WTC11 (cell line): ENCODE measurements around the gene VTI1A. TPM values are rescaled to one million over a fixed set of nuclear protein-coding genes. Genes with fewer than 3 reads are reported as not detected.

Source experiments
- ATAC-seq: fragments of 200-7000 bp; cut with Tn5 transposase; 2 replicates; pipeline ENCODE4 v1.10.0; 2021; ENCODE audit warnings: mild to moderate bottlenecking, moderate library complexity
- CTCF ChIA-PET: fragments of 300-600 bp; sonication (Branson Sonifier 250); formaldehyde crosslinking; loops from one replicate; lab custom pipeline; 2021; ENCODE audit warnings: antibody characterized with exemption; lab: Charles Lee
- POLR2A ChIA-PET: fragments of 350-600 bp; sonication (Branson Sonifier 250); formaldehyde crosslinking; loops from one replicate; lab custom pipeline; 2021; ENCODE audit warnings: antibody characterized with exemption; lab: Charles Lee
- DNase-seq: peaks from one replicate; pipeline ENCODE4 v3.0.0; 2021; ENCODE audit warnings: low spot score
- H3K27ac Mint-ChIP-seq: 2 replicates; pipeline ENCODE4 v1.8.0; 2021; ENCODE audit warnings: mixed read lengths
- H3K27me3 Mint-ChIP-seq: 2 replicates; pipeline ENCODE4 v1.8.0; 2021; ENCODE audit warnings: low read depth, mild to moderate bottlenecking, moderate library complexity, mixed read lengths
- H3K36me3 Mint-ChIP-seq: 2 replicates; pipeline ENCODE4 v1.8.0; 2021; ENCODE audit warnings: mixed read lengths
- H3K4me1 Mint-ChIP-seq: 2 replicates; pipeline ENCODE4 v1.8.0; 2022; ENCODE audit warnings: mixed read lengths
- H3K4me3 Mint-ChIP-seq: 2 replicates; pipeline ENCODE4 v1.8.0; 2021; ENCODE audit warnings: mild to moderate bottlenecking, moderate library complexity, mixed read lengths
- H3K9me3 Mint-ChIP-seq: 2 replicates; pipeline ENCODE4 v1.8.0; 2021; ENCODE audit warnings: mixed read lengths
- ATF2 ChIP-seq: sonication (generic); formaldehyde crosslinking; IDR thresholded peaks from 2 replicates; pipeline ENCODE4 v1.8.1; 2022; ENCODE audit warnings: low read depth, missing genetic modification reagents, borderline replicate concordance
- IRF1 ChIP-seq: sonication (generic); formaldehyde crosslinking; IDR thresholded peaks from 2 replicates; pipeline ENCODE4 v1.8.0; 2023; ENCODE audit warnings: missing genetic modification reagents
- IRF2 ChIP-seq: sonication (generic); formaldehyde crosslinking; IDR thresholded peaks from 2 replicates; pipeline ENCODE4 v1.8.0; 2022; ENCODE audit warnings: low read depth, missing genetic modification reagents, borderline replicate concordance
- MXD4 ChIP-seq: fragments of 250-450 bp; sonication (Bioruptor Pico); IDR thresholded peaks from 2 replicates; pipeline ENCODE4 v1.8.0; 2021; ENCODE audit warnings: mild to moderate bottlenecking, moderate library complexity, borderline replicate concordance
- TEAD4 ChIP-seq: sonication (generic); formaldehyde crosslinking; IDR thresholded peaks from 2 replicates; pipeline ENCODE4 v1.8.0; 2022; ENCODE audit warnings: mild to moderate bottlenecking, missing genetic modification reagents
- USF1 ChIP-seq: sonication (generic); formaldehyde crosslinking; IDR thresholded peaks from 2 replicates; pipeline ENCODE4 v1.8.0; 2022; ENCODE audit warnings: mild to moderate bottlenecking, missing genetic modification reagents
- ZNF425 ChIP-seq: fragments of 250-450 bp; sonication (Bioruptor Pico); conservative IDR thresholded peaks from 2 replicates; pipeline ENCODE4 v1.9.0; 2021; ENCODE audit warnings: mild to moderate bottlenecking
- ZSCAN18 ChIP-seq: fragments of 250-450 bp; sonication (Bioruptor Pico); IDR thresholded peaks from 2 replicates; pipeline ENCODE4 v2.1.2; 2022; ENCODE audit warnings: mild to moderate bottlenecking, moderate library complexity
- total RNA-seq: library from RNA; stranded (reverse); gene quantifications from 3 replicates; pipeline ENCODE4 v1.2.3, GENCODE V29; 2021
- TF ChIP-seq, protein P1 (sequence below): sonication (generic); formaldehyde crosslinking; IDR thresholded peaks from 2 replicates; pipeline ENCODE4 v1.8.1; 2023; ENCODE audit warnings: mild to moderate bottlenecking, moderate library complexity, missing genetic modification reagents
- TF ChIP-seq, protein P2 (sequence below): sonication (generic); formaldehyde crosslinking; IDR thresholded peaks from 2 replicates; pipeline ENCODE4 v1.8.1; 2022; ENCODE audit warnings: missing genetic modification reagents, borderline replicate concordance

The VTI1A gene
- total RNA-seq, 1 experiment from 2014 or later, result 20.1 TPM

- no peak overlapping the region for H3K27ac Mint-ChIP-seq
- no peak for DNase-seq
- H3K9me3 Mint-ChIP-seq, result no peaks in the 10 kb centered on the region
These were observed 254.9 kb downstream of the VTI1A start for GRCh38 chr10:112701878-112702255.

More at GRCh38 chr10:112701878-112702255, 254.9 kb downstream of the VTI1A start:
- H3K4me3 Mint-ChIP-seq, result no peak overlapping the region
- no peaks in the 10 kb centered on the region for H3K27me3 Mint-ChIP-seq
- POLR2A ChIA-PET, result no interaction called here
- H3K36me3 Mint-ChIP-seq, result no peaks in the 10 kb centered on the region
- ATAC-seq, result no peak
- TF ChIP-seq ZSCAN18 (CRISPR knock-in tag), result no peak
- TF ChIP-seq, protein P1, sequence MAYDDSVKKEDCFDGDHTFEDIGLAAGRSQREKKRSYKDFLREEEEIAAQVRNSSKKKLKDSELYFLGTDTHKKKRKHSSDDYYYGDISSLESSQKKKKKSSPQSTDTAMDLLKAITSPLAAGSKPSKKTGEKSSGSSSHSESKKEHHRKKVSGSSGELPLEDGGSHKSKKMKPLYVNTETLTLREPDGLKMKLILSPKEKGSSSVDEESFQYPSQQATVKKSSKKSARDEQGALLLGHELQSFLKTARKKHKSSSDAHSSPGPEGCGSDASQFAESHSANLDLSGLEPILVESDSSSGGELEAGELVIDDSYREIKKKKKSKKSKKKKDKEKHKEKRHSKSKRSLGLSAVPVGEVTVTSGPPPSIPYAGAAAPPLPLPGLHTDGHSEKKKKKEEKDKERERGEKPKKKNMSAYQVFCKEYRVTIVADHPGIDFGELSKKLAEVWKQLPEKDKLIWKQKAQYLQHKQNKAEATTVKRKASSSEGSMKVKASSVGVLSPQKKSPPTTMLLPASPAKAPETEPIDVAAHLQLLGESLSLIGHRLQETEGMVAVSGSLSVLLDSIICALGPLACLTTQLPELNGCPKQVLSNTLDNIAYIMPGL (CRISPR knock-in tag), result no peak
- no peak for TF ChIP-seq ZNF425 (CRISPR knock-in tag)
- TF ChIP-seq IRF2 (CRISPR knock-in tag), result no peak
- TF ChIP-seq MXD4 (CRISPR knock-in tag), result no peak
- TF ChIP-seq IRF1, result no peak
- no peak for TF ChIP-seq TEAD4 (CRISPR knock-in tag)
- TF ChIP-seq USF1 (CRISPR knock-in tag), result no peak
- no peak for TF ChIP-seq ATF2
- TF ChIP-seq, protein P2, sequence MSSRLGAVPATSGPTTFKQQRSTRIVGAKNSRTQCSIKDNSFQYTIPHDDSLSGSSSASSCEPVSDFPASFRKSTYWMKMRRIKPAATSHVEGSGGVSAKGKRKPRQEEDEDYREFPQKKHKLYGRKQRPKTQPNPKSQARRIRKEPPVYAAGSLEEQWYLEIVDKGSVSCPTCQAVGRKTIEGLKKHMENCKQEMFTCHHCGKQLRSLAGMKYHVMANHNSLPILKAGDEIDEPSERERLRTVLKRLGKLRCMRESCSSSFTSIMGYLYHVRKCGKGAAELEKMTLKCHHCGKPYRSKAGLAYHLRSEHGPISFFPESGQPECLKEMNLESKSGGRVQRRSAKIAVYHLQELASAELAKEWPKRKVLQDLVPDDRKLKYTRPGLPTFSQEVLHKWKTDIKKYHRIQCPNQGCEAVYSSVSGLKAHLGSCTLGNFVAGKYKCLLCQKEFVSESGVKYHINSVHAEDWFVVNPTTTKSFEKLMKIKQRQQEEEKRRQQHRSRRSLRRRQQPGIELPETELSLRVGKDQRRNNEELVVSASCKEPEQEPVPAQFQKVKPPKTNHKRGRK (CRISPR knock-in tag), result no peak
- TF ChIP-seq, all 79 proteins: peak for 0
- peaks cover 7% of the 10 kb centered on the region; the same call in 1 of the 2 replicates for H3K4me1 Mint-ChIP-seq
- CTCF ChIA-PET, result no interaction called here
